MG63 (cell line): ENCODE measurements around the gene PCNP. TPM values are rescaled to one million over a fixed set of nuclear protein-coding genes. Genes with fewer than 3 reads are reported as not detected.
"Not testable (repeated sequence)": the region's sequence is repeated elsewhere in the genome, so short reads cannot be mapped to it uniquely, and the experiment has no call there.

Experiments used
- DNase-seq: peaks from one replicate; pipeline ENCODE4 v3.0.0-alpha.2; 2020
- H3K27me3 ChIP-seq: fragments of 250-450 bp; sonication (Bioruptor Pico); 2 replicates; pipeline ENCODE4 v1.5.1; 2020; ENCODE audit warnings: mild to moderate bottlenecking, moderate library complexity
- H3K36me3 ChIP-seq: fragments of 250-450 bp; sonication (Bioruptor Pico); 2 replicates; pipeline ENCODE4 v1.5.1; 2020; ENCODE audit warnings: mild to moderate bottlenecking, moderate library complexity
- H3K4me3 ChIP-seq: fragments of 250-450 bp; sonication (Bioruptor Pico); 2 replicates; pipeline ENCODE4 v1.5.1; 2020; ENCODE audit warnings: mild to moderate bottlenecking, moderate library complexity
- H3K9me3 ChIP-seq: fragments of 250-450 bp; sonication (Bioruptor Pico); 2 replicates; pipeline ENCODE4 v1.5.1; 2020; ENCODE audit warnings: mild to moderate bottlenecking, moderate library complexity
- total RNA-seq: library from RNA; depleted of rRNA; stranded (reverse); fragments of >200 nt; shearing (Covaris generic); gene quantifications from 2 replicates; pipeline ENCODE4 v1.2.3, GENCODE V29; 2014; ENCODE audit warnings: low replicate concordance

PCNP gene
- total RNA-seq, 1 experiment from 2014 or later, result 127 TPM

GRCh38 chr3:101617478-101617877, 43.5 kb downstream of the PCNP start:
- DNase-seq, result no peak
- Histone ChIP-seq H3K4me3 (no peak overlapping the region), H3K9me3 (no peaks in the 10 kb centered on the region), H3K27me3 (no peaks in the 10 kb centered on the region), H3K36me3 (no peaks in the 10 kb centered on the region)

- H3K9me3 ChIP-seq, result no peaks in the 10 kb centered on the region
- H3K4me3 ChIP-seq, result no peak overlapping the region
- no peaks in the 10 kb centered on the region for H3K27me3 ChIP-seq
- H3K36me3 ChIP-seq, result no peaks in the 10 kb centered on the region
- DNase-seq, result no peak
Observed at GRCh38 chr3:101618726-101619125, 44.7 kb downstream of the PCNP start.

GRCh38 chr3:101619734-101620133, 45.8 kb downstream of the PCNP start:
- Histone ChIP-seq H3K9me3 (no peaks in the 10 kb centered on the region), H3K27me3 (no peaks in the 10 kb centered on the region), H3K36me3 (no peaks in the 10 kb centered on the region), H3K4me3 (no peak overlapping the region)
- no peak for DNase-seq

GRCh38 chr3:101623656-101624055, 49.7 kb downstream of the PCNP start:
- no peaks in the 10 kb centered on the region for H3K36me3 ChIP-seq
- no peak overlapping the region for H3K4me3 ChIP-seq
- DNase-seq, result no peak
- no peaks in the 10 kb centered on the region for H3K27me3 ChIP-seq
- no peaks in the 10 kb centered on the region for H3K9me3 ChIP-seq

GRCh38 chr3:101624857-101625256, 50.9 kb downstream of the PCNP start:
- DNase-seq, result no peak
- H3K27me3 ChIP-seq, result no peaks in the 10 kb centered on the region
- no peaks in the 10 kb centered on the region for H3K36me3 ChIP-seq
- no peak overlapping the region for H3K4me3 ChIP-seq
- no peaks in the 10 kb centered on the region for H3K9me3 ChIP-seq

- Histone ChIP-seq H3K36me3 (no peaks in the 10 kb centered on the region), H3K9me3 (no peaks in the 10 kb centered on the region), H3K27me3 (no peaks in the 10 kb centered on the region), H3K4me3 (no peak overlapping the region)
- no peak for DNase-seq
Observed at GRCh38 chr3:101625879-101626278, 51.9 kb downstream of the PCNP start.

GRCh38 chr3:101629219-101629618, 55.2 kb downstream of the PCNP start:
- H3K27me3 ChIP-seq, result no peaks in the 10 kb centered on the region
- no peaks in the 10 kb centered on the region for H3K9me3 ChIP-seq
- DNase-seq, result no peak
- H3K4me3 ChIP-seq, result no peak overlapping the region
- no peaks in the 10 kb centered on the region for H3K36me3 ChIP-seq

GRCh38 chr3:101631098-101631796, 57.3 kb downstream of the PCNP start:
- Histone ChIP-seq H3K9me3 (no peaks in the 10 kb centered on the region), H3K4me3 (no peak overlapping the region), H3K36me3 (no peaks in the 10 kb centered on the region), H3K27me3 (no peaks in the 10 kb centered on the region)
- no peak for DNase-seq

- H3K9me3 ChIP-seq, DNase-seq, H3K36me3 ChIP-seq: not testable (repeated sequence)
Observed at GRCh38 chr3:101631959-101632358, 58.0 kb downstream of the PCNP start.

GRCh38 chr3:101632586-101632985, 58.6 kb downstream of the PCNP start:
- no peak overlapping the region for H3K4me3 ChIP-seq
- H3K36me3 ChIP-seq, result no peaks in the 10 kb centered on the region
- H3K27me3 ChIP-seq, result no peaks in the 10 kb centered on the region
- no peaks in the 10 kb centered on the region for H3K9me3 ChIP-seq
- DNase-seq, result no peak

More at GRCh38 chr3:101631959-101632358, 58.0 kb downstream of the PCNP start:
- not testable (repeated sequence) for H3K27me3 ChIP-seq, H3K4me3 ChIP-seq

GRCh38 chr3:101633186-101633585, 59.2 kb downstream of the PCNP start:
- H3K27me3 ChIP-seq, result no peaks in the 10 kb centered on the region
- no peak overlapping the region for H3K4me3 ChIP-seq
- H3K36me3 ChIP-seq, result no peaks in the 10 kb centered on the region
- no peak for DNase-seq
- H3K9me3 ChIP-seq, result no peaks in the 10 kb centered on the region

GRCh38 chr3:101634591-101635196, 60.7 kb downstream of the PCNP start:
- H3K36me3 ChIP-seq, result no peaks in the 10 kb centered on the region
- no peaks in the 10 kb centered on the region for H3K9me3 ChIP-seq

GRCh38 chr3:101635345-101635744, 61.4 kb downstream of the PCNP start:
- no peaks in the 10 kb centered on the region for H3K27me3 ChIP-seq

More at GRCh38 chr3:101634591-101635196, 60.7 kb downstream of the PCNP start:
- Histone ChIP-seq H3K27me3 (no peaks in the 10 kb centered on the region), H3K4me3 (no peak overlapping the region)
- no peak for DNase-seq

GRCh38 chr3:101635954-101636798, 62.2 kb downstream of the PCNP start:
- peak; percentile 42 for DNase-seq
- Histone ChIP-seq H3K36me3 (no peaks in the 10 kb centered on the region), H3K27me3 (no peaks in the 10 kb centered on the region), H3K9me3 (no peaks in the 10 kb centered on the region), H3K4me3 (no peak overlapping the region)

More at GRCh38 chr3:101635345-101635744, 61.4 kb downstream of the PCNP start:
- no peak overlapping the region for H3K4me3 ChIP-seq
- no peak for DNase-seq
- H3K36me3 ChIP-seq, result no peaks in the 10 kb centered on the region
- H3K9me3 ChIP-seq, result no peaks in the 10 kb centered on the region

GRCh38 chr3:101637451-101637850, 63.5 kb downstream of the PCNP start:
- Histone ChIP-seq H3K36me3 (no peaks in the 10 kb centered on the region), H3K27me3 (no peaks in the 10 kb centered on the region), H3K9me3 (no peaks in the 10 kb centered on the region), H3K4me3 (no peak overlapping the region)
- no peak for DNase-seq

GRCh38 chr3:101638261-101638745, 64.3 kb downstream of the PCNP start:
- Histone ChIP-seq H3K4me3 (no peak overlapping the region), H3K36me3 (no peaks in the 10 kb centered on the region; the same call in 1 of the 2 replicates), H3K9me3 (no peaks in the 10 kb centered on the region), H3K27me3 (no peaks in the 10 kb centered on the region)
- no peak for DNase-seq

- Histone ChIP-seq H3K4me3 (no peak overlapping the region), H3K36me3 (no peaks in the 10 kb centered on the region; the same call in 1 of the 2 replicates), H3K27me3 (no peaks in the 10 kb centered on the region), H3K9me3 (no peaks in the 10 kb centered on the region)
- no peak for DNase-seq
Observed at GRCh38 chr3:101639280-101639963, 65.4 kb downstream of the PCNP start.
